SH-SY5Y (cell line): ENCODE measurements around the gene XYLT2.

Experiments used
- GATA2 ChIP-seq: IDR thresholded peaks from 2 replicates; pipeline ENCODE4 v1.6.1; 2011; ENCODE audit warnings: mild to moderate bottlenecking, low read depth, low read length
- GATA3 ChIP-seq: IDR thresholded peaks from 2 replicates; pipeline ENCODE4 v1.6.1; 2011; ENCODE audit warnings: low read depth, mild to moderate bottlenecking, low read length, moderate library complexity

DNA sequence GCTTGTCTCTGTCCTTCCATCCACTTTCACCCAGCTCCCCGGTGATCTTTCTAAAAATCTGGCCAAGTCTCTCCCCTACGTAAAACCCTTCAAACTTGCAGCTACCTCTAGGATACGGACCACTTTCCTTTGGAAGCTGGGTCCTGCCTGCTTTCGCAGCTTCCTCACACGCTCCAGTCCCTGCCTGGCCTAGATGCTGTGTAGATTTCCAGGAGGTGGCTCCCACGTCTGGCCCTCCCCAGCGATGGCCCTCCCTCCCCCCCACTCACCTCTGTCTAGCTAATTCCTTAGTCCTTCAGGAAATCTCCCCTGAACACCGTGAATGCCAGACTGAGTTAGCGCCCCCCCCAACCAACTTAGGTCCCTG, 52.0 kb downstream of the XYLT2 start:
- TF ChIP-seq GATA3 (no peak), GATA2 (no peak)
